Aortic smooth muscle cell (primary cell): Measurements from ENCODE around the gene RNASE9. TPM values are rescaled to one million over a fixed set of nuclear protein-coding genes. Genes with fewer than 3 reads are reported as not detected.

Source experiments
- total RNA-seq: library from RNA; depleted of rRNA; stranded (reverse); fragments of >200 nt; gene quantifications from 2 replicates; pipeline ENCODE4 v1.2.3, GENCODE V29; 2014

RNASE9 gene
- total RNA-seq: not detected in 2 replicates

DNA sequence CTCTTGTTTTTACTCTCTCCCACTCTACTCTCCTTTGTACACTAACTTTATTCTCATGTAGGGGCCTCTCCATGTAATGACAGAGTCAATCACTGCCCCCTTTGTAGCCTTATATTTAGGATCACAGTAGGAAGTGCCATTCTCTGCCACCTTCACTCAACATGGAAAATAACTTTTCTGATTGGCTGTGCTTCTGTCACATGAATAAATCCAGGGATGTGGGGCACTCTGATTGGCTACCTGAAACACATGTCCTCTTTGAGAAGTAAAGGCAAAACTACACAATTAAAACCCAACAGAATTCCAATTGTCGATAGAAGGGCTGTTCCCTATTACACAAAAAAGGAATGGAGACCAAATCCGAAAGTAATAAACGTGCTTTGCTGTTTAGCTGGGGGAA, at the start of gene RNASE9:
RNASE9 (minus strand) TSS at position 87 of the 400 bp plus-strand sequence.

DNA sequence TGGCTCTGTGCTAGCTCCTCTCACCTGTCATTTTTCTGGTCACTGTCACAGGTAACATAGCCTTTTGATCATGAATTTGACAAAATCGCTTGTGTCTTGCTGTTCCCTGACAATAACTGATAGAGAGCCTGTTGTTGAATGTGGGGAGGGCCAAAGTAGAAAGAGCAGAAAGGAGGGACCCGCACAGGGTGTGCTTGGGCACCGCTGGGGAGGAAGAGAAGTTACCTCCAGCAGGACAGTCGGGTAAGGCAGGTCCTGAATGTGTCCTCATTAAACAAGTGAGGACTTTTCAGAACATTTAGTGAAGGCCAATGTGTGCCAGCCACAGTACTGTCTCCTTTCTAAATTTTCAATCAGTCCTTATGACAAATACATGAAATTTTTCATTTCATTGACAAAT, 30.4 kb upstream of the RNASE9 start, which contains the start of gene RNASE12:
RNASE12 (minus strand) TSS at position 142 of the 400 bp plus-strand sequence. CDS start 653 bp downstream, outside the sequence.

DNA sequence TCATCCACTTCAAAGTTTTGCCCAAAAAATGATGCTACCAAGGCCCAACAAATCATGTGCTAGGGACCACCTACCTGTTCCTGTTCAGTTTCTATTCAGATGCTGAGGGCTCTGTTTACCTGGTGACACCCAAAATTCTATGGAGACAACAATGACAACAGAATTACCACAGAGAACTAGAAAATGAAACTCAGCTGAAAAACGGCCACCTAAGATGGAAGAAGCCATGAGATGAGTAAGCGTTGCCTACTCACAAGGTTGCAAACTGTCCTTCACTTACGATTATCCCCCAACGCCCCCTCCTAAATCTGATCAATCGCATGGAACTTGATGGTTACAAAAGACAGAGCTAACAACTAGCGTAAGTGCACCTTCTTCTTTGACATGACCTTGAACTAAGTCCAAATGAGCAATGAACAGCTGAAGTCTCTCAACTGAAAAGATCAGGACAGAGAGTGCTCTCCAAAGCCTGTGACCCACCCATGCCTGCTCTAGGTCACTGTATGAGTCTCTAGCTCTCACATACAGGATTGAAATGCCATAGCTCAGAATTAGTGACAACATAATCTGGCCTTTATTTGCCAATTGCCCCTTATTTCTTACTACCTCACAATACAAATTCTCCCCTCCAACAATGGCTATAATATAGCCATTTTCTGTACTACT, 26.8 kb upstream of the RNASE9 start, which contains the start of gene RNASE11:
RNASE11 (minus strand) TSS at position 513 of the 666 bp plus-strand sequence.

Other genes with a start within 250 kb of the RNASE9 start
- 25.1 and 27.9 TPM in 2 replicates for gene CCNB1IP1, start 227.8 kb downstream of the RNASE9 start, total RNA-seq
- 7.9 and 9.2 TPM in 2 replicates for gene PARP2, start 217.4 kb downstream of the RNASE9 start, total RNA-seq
- 14.9 and 18.5 TPM in 2 replicates for gene TEP1, start 147.5 kb downstream of the RNASE9 start, total RNA-seq
- 0.06 and 0.13 TPM in 2 replicates for gene KLHL33, start 124.9 kb downstream of the RNASE9 start, total RNA-seq
- gene OSGEP, start 106.2 kb downstream of the RNASE9 start, total RNA-seq: 23.9 and 49.0 TPM in 2 replicates
- 29.6 and 62.0 TPM in 2 replicates for gene APEX1, start 105.8 kb downstream of the RNASE9 start, total RNA-seq
- 21.5 and 21.7 TPM in 2 replicates for gene PIP4P1, start 99.6 kb downstream of the RNASE9 start, total RNA-seq
- gene PNP, start 91.6 kb downstream of the RNASE9 start, total RNA-seq: 48.2 and 64.6 TPM in 2 replicates
- not detected in 2 replicates for gene RNASE10, start 55.5 kb downstream of the RNASE9 start, total RNA-seq
- not detected in 2 replicates for gene RNASE11, start 27.0 kb upstream of the RNASE9 start, total RNA-seq
- not detected in 2 replicates for gene RNASE12, start 30.3 kb upstream of the RNASE9 start, total RNA-seq
- gene OR6S1, start 80.6 kb upstream of the RNASE9 start, total RNA-seq: not detected in 2 replicates
- 36.6 and 44.2 TPM in 2 replicates for gene RNASE4, start 123.5 kb upstream of the RNASE9 start, total RNA-seq
- gene ANG, start 127.7 kb upstream of the RNASE9 start, total RNA-seq: 5.0 and 7.8 TPM in 2 replicates
- gene EDDM3A, start 184.8 kb upstream of the RNASE9 start, total RNA-seq: not detected in 2 replicates
- not detected in 2 replicates for gene EDDM3B, start 207.4 kb upstream of the RNASE9 start, total RNA-seq
- gene RNASE6, start 220.2 kb upstream of the RNASE9 start, total RNA-seq: not detected in 2 replicates
- 3.6 and 7.1 TPM in 2 replicates for gene RNASE1, start 241.8 kb upstream of the RNASE9 start, total RNA-seq